ENCODE measurements around the gene ZC3H14.

The ZC3H14 gene

GRCh38 chr14:88552876-88553275 is 10.0 kb upstream of the ZC3H14 start:
- CTCF ChIA-PET: interaction anchor here (0.5 to 1.3 kb wide), 4 partner anchors 30 to 363 kb away, joined by 3 to 6 read pairs (median 4); no protein-coding TSS in a partner anchor
- Histone ChIP-seq H3K4me1 (ENCODE audit: control insufficient read depth, insufficient read depth, low read length) (peaks cover 10% of the 10 kb centered on the region), H3K4me3 (ENCODE audit: low read depth, low read length) (no peak overlapping the region), H3K27ac (ENCODE audit: extremely low read depth, low read depth, low read length) (no peak overlapping the region), H3K9me3 (ENCODE audit: control insufficient read depth, insufficient read depth, low read depth, low read length) (no peaks in the 10 kb centered on the region), H3K36me3 (ENCODE audit: control insufficient read depth in 2 of 2, insufficient read depth in 1 of 2, low read length in 2 of 2) (peaks cover 0 to 13% of the 10 kb centered on the region in 2 experiments; a peak in 2 of 3 replicates)
- POLR2A ChIA-PET: no interaction called here
- no peak for TF ChIP-seq ZNF133 (tag by site-specific recombination; IDR thresholded peaks at IDR 0.05)
- no peak for TF ChIP-seq ZNF335 (tag by site-specific recombination; conservative IDR thresholded peaks at IDR 0.05)
- TF ChIP-seq ZBTB1 (tag by site-specific recombination; IDR thresholded peaks at IDR 0.05): no peak
- no peak for TF ChIP-seq ZNF707 (tag by site-specific recombination; IDR thresholded peaks at IDR 0.05)
- TF ChIP-seq ZNF560 (tag by site-specific recombination; IDR thresholded peaks at IDR 0.05; ENCODE audit: borderline replicate concordance): no peak
- no peak for TF ChIP-seq ZNF37A (tag by site-specific recombination; IDR thresholded peaks at IDR 0.05)
- TF ChIP-seq ZNF274 (IDR thresholded peaks at IDR 0.05; ENCODE audit: low read length): no peak
- no peak for TF ChIP-seq ZNF274 (tag by site-specific recombination; IDR thresholded peaks at IDR 0.05; ENCODE audit: borderline replicate concordance)
- no peak for TF ChIP-seq RBAK (tag by site-specific recombination; IDR thresholded peaks at IDR 0.05)
- TF ChIP-seq MYNN (tag by site-specific recombination; IDR thresholded peaks at IDR 0.05; ENCODE audit: borderline replicate concordance): no peak
- TF ChIP-seq ZNF302 (tag by site-specific recombination; IDR thresholded peaks at IDR 0.05; ENCODE audit: low read depth): no peak
- no peak for TF ChIP-seq ZNF473 (tag by site-specific recombination; IDR thresholded peaks at IDR 0.05)
- TF ChIP-seq PRDM4 (tag by site-specific recombination; IDR thresholded peaks at IDR 0.05): no peak

GRCh38 chr14:88553886-88554456 is 8.9 kb upstream of the ZC3H14 start:
- Histone ChIP-seq H3K36me3 (ENCODE audit: control insufficient read depth in 2 of 2, insufficient read depth in 1 of 2, low read length in 2 of 2) (peaks cover 0 to 3% of the 10 kb centered on the region in 2 experiments; a peak in 2 of 3 replicates), H3K27ac (ENCODE audit: extremely low read depth, low read depth, low read length) (peak overlapping the region; percentile 72; the same call in 1 of the 2 replicates), H3K4me3 (ENCODE audit: low read depth, low read length) (peak overlapping the region; percentile 75), H3K9me3 (ENCODE audit: control insufficient read depth, insufficient read depth, low read depth, low read length) (no peaks in the 10 kb centered on the region), H3K4me1 (ENCODE audit: control insufficient read depth, insufficient read depth, low read length) (peaks cover 10% of the 10 kb centered on the region)
- ChIA-PET POLR2A (no interaction called here), CTCF (interaction anchor here (1.0 kb wide), 1 partner anchor 365 kb away, joined by 5 read pairs; no protein-coding TSS in a partner anchor)
- TF ChIP-seq ZNF677 (tag by site-specific recombination; IDR thresholded peaks at IDR 0.05) (no peak), ZNF335 (tag by site-specific recombination; conservative IDR thresholded peaks at IDR 0.05) (peak; percentile 50), ZNF148 (tag by site-specific recombination; IDR thresholded peaks at IDR 0.05; ENCODE audit: borderline replicate concordance) (no peak), SALL2 (tag by site-specific recombination; IDR thresholded peaks at IDR 0.05; ENCODE audit: borderline replicate concordance) (no peak), ZNF623 (tag by site-specific recombination; IDR thresholded peaks at IDR 0.05) (no peak), ZBTB20 (tag by site-specific recombination; IDR thresholded peaks at IDR 0.05) (peak; percentile 55; the same call in 1 of the 2 replicates), ZNF202 (tag by site-specific recombination; IDR thresholded peaks at IDR 0.05; ENCODE audit: borderline replicate concordance) (no peak)

Data from HEK293 (cell line).